Liver (tissue), 3 donors: ENCODE measurements around the gene P3H2.

Source experiments
- CTCF ChIP-seq: fragments of 150-350 bp; IDR thresholded peaks from 2 replicates; pipeline ENCODE4 v1.5.1; 2017; ENCODE audit warnings: improper control_type of control experiment, low read depth, low read length; ENCODE audit not compliant: missing input control
- EGR1 ChIP-seq, 2 donors: IDR thresholded peaks; 2 replicates each; pipeline ENCODE4 v1.6.1; 2016 to 2018; ENCODE audit warnings: antibody characterized with exemption in 2 of 2, low read depth in 2 of 2
- GABPA ChIP-seq, 2 donors: IDR thresholded peaks in 1 of 2; conservative IDR thresholded peaks in 1 of 2; 2 replicates each; pipeline ENCODE4 v1.6.1; 2016; ENCODE audit warnings: antibody characterized with exemption in 2 of 2, mild to moderate bottlenecking in 1 of 2, moderate library complexity in 1 of 2
- HNF4G ChIP-seq: IDR thresholded peaks from 2 replicates; pipeline ENCODE4 v1.6.1; 2016; ENCODE audit warnings: antibody characterized with exemption
- JUND ChIP-seq, 2 donors: IDR thresholded peaks; 2 replicates each; pipeline ENCODE4 v1.6.1; 2016; ENCODE audit warnings: antibody characterized with exemption in 2 of 2
- MAX ChIP-seq: IDR thresholded peaks from 2 replicates; pipeline ENCODE4 v1.6.1; 2016; ENCODE audit warnings: antibody characterized with exemption
- RAD21 ChIP-seq, 2 donors: IDR thresholded peaks; 2 replicates each; pipeline ENCODE4 v1.6.1; 2016; ENCODE audit warnings: antibody characterized with exemption in 2 of 2, mild to moderate bottlenecking in 2 of 2
- REST ChIP-seq: IDR thresholded peaks from 2 replicates; pipeline ENCODE4 v1.6.1; 2016; ENCODE audit warnings: antibody characterized with exemption, mild to moderate bottlenecking
- SP1 ChIP-seq: IDR thresholded peaks from 2 replicates; pipeline ENCODE4 v1.6.1; 2018; ENCODE audit warnings: antibody characterized with exemption, mild to moderate bottlenecking
- TAF1 ChIP-seq: conservative IDR thresholded peaks from 2 replicates; pipeline ENCODE4 v1.6.1; 2016; ENCODE audit warnings: antibody characterized with exemption, mild to moderate bottlenecking
- YY1 ChIP-seq: IDR thresholded peaks from 2 replicates; pipeline ENCODE4 v1.6.1; 2016; ENCODE audit warnings: antibody characterized with exemption, mild to moderate bottlenecking
- TF ChIP-seq, protein P1 (sequence below): IDR thresholded peaks from 2 replicates; pipeline ENCODE4 v1.6.1; 2016; ENCODE audit warnings: antibody characterized with exemption
- donor health status: healthy.
- donor health status: healthy.

DNA sequence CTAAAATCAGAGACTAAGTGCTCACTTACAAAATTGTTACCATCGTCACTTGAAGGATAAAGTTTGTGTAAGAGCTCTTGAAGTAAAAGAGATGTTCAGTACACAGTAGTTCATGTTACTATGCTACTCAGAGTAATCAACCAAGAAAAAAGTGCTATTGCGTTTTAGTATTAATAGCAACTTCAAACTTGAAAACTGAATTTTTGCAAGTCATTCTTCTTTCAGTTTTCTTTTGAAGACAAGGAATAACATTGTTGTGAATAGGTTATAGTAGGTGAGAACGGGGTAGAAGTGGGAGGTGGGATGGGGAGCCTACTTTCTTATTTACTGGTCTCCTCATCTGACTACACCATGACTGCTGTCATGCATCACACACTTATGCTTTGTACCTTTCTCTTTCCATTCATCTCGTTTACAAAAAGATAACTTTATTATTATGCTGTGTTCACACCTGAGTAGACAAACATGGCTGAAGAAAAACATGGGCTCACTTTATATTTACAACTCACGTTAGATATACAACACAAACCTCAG lies 39.3 kb upstream of the P3H2 start:
- TF ChIP-seq MAX (no peak), CTCF (no peak), JUND (IDR thresholded peaks at IDR 0.05) (no peak), REST (no peak), EGR1 (IDR thresholded peaks at IDR 0.05; ENCODE audit: low read depth in 2 of 2) (no peak), GABPA (IDR thresholded peaks at IDR 0.05 in 1 of 2, conservative IDR thresholded peaks at IDR 0.05 in 1 of 2) (no peak), TAF1 (no peak), SP1 (no peak), YY1 (no peak), RAD21 (IDR thresholded peaks at IDR 0.05) (no peak), HNF4G (no peak)
- TF ChIP-seq, protein P1, sequence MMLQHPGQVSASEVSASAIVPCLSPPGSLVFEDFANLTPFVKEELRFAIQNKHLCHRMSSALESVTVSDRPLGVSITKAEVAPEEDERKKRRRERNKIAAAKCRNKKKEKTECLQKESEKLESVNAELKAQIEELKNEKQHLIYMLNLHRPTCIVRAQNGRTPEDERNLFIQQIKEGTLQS = no peak
